Measurements from ENCODE around the gene GALNT18.

GALNT18 gene

GRCh38 chr11:11401960-11402535 lies 219.8 kb downstream of the GALNT18 start:
- no peak for DNase-seq

- no peak for DNase-seq
These were observed 221.1 kb downstream of the GALNT18 start for GRCh38 chr11:11400635-11401232.

DNA sequence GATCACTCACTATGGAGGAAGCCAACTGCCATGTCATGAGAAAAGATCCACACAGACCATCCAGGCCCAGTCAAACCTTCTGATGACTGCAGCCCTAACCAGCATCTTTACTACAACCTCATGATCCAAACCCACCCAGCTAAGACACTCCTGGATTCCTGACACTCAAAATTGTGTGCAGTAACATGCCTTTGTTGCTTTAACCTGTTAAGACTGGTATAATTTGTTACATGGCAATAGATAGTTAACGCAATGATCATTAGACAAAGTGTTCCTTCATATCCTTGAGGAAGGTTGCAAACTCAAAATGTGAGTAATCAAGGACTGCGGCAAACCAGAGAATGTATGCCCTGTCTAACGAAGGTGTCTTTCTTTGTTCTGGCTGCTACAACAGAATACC lies 221.7 kb downstream of the GALNT18 start:
- no peak for DNase-seq

DNA sequence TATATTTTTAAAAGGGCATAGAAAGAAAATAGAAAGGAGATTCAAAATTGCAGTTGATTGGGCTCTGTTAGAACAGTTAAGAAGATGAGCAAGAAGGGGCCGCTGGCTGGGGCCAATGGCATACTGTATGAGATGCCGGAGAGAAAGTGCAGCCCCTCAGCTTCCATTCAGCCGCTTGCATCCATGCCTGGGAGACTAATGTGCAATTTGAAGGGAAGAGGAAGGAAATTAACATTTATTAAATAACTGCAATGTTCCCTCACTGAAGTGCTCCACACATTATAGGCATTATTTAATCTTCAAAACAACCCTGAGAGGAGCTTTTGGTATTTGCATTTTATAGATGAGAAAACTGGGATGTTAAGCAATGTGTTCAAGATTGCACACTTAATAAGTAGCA lies 224.0 kb downstream of the GALNT18 start:
- DNase-seq, result no peak

DNA sequence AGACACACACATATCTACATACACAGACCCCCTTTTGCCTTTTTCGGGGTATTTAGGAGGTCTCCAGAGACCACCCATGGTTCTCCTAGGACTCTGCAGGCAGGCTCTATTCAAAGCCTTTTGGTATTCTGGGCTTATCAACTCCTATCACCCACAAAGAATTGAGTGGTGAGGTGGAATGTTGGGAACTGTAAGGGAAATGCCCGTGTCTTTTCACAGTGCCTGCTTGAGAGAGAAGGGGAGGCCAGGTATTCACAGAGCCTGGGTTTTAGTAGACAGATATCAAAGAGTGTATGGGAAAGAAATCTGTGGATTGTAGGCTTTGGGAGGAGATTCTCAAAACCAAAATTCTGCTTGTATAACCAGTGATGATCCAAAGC lies 224.8 kb downstream of the GALNT18 start:
- no peak for DNase-seq

GRCh38 chr11:11396301-11397035 lies 225.3 kb downstream of the GALNT18 start:
- DNase-seq, result peak; percentile 23 to 31

- DNase-seq, result no peak
These were observed 226.7 kb downstream of the GALNT18 start for GRCh38 chr11:11395126-11395525.

DNA sequence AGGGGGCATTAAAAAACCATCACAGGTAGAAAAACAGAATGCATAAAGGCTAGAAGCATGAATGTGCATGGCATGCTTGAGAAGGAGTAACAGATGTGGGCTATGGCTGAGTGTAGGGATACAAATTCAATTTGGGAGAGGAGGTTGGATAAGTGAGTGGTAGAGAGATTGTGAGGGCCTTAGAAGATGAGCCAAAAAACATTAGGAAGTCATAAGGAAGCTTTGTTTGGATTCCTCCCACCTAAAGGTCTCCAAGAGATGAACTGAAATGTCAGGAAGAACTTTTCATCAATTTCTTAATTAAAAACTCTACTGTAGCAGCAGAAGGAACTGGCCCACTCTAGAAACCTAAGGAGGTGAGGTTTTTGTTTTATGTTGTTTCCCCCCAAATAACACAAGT lies 227.6 kb downstream of the GALNT18 start:
- DNase-seq, result no peak

DNA sequence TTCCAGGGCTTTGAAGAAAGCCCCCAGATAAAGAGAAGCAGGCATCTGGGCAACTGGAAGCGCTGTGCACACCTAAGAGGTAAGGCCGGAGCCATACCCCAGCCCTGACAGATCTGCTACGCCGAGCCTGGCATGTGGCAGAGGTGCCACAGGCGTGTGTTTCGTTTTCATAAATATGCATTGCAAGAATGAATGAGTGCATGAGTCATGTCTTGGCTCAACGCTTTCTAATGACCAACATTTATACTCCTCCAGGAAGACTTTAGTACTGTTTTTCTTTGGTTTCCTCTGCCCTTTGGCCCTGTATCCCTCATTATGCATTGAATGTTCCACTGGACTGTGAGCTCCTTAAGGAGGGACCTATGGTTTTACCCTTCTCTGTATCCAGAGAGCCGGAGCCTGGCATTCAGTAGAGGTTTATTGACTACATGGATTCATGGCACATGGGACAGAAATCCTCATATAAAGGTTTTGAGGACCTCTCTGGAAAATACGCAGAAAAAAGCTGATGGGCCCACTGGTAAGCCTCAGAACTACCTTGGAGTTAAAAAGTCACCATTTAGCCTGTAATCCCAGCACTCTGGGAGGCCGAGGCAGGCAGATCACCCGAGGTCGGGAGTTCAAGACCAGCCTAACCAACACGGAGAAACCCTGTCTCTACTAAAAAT lies 229.9 kb downstream of the GALNT18 start:
- DNase-seq, result no peak

DNA sequence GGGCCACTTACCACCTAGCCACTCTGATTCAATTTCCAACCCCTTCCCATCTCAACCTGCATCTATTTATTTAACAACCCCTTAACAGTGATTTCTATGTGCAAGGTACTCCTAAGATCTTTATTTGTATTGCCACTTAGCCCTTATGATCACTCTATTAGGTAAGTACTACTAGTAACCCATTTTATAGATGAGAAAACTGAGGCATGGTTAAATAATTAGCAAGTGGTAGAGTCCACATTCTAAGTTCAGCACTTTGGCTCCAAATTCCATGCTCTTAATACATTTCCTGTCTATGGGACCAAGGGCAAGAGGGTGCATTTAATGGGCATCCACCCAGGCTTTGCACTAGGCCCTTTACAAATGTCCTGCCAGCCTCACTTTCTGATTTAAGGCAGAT lies 230.6 kb downstream of the GALNT18 start:
- no peak for DNase-seq

- DNase-seq, result no peak
These were observed 231.6 kb downstream of the GALNT18 start for GRCh38 chr11:11390068-11390771.

DNA sequence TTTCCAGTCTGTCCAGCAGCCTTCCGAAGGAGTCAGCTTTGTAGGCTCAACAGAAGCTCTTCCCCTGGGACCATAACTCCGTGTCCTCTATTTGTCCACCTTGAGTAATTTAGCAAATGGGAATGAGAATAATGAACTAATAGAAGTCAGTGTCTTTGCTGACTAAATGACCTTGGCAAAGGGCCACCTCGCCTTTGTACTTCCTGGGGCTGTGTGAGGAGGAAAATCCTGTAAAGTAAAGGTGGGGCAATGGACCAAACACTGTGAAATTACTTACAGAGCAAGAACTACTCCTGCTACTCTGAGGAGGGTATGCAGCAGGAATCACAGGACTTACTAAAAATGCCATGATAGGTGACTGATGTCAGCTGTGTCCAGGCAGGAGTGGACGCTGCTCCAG lies 232.6 kb downstream of the GALNT18 start:
- DNase-seq, result no peak

DNA sequence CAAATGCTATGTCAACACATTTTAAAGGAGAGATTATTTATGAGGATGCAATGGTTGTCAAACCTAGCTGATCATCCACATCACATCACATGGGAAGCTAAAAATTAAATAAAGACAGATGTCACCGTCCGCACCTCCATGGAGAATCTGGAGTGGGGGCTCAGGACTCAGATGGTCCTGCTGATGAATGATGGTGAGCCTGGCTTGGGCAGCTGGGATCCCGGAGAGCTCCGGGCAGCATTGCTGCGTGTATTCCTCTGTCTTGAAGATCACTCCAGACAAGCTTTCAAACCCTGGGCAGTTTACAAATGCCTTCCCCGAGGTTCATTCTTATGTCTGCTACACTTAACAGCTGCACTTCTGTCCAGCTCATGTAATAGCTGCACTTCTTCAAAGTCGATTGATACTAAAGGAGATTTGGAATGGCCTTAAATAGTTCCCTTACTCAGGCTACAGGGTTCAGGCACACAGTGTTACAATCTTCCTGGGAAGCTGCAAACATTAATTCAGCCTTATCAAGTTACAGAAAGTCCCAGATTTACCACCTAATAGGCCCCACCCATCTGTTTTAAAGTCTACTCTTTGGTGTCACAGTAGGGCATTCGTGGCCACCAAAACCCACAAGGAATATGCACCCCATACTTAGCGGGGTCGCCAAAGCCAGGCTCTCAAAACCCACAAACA lies 234.0 kb downstream of the GALNT18 start:
- DNase-seq, result no peak

DNA sequence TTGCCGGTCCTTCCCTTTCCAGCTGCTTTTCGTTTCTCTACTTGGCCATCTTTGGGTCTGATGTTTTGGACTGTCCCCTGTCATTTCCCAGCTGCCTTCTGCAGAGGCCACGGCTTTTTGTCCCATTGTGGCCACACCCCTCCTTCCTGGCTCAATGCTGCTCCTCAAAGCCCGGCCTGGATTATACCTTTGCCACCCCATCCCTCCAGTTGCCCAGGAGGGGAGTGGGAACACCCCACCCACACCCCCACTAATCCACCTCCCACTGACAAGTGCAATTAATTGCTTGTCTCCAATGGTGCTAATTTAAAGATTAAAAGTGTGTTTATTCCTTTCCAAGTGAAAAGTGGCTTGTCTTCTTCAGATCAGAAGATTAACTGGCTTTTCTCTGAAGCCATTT lies 234.6 kb downstream of the GALNT18 start:
- no peak for DNase-seq

- no peak for DNase-seq
These were observed 237.0 kb downstream of the GALNT18 start for GRCh38 chr11:11384829-11385228.

DNA sequence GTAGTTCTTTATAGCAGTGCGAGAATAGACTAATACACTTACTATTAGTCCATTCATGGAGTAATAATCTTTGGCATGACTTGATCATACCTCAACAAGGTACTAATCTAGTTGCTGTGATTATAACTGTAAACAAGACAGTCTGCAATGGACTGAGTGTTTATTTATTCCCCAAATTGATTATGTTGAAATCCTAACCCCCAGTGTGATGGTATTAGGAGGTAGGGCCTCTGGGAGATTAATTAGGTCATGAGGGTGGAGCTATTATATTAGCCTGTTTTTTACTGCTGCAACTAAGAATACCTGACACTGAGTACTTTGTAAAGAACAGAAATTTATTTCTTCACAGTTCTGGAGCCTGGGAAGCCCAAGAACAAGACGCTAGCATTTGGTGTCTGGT lies 237.8 kb downstream of the GALNT18 start:
- DNase-seq, result no peak

DNA sequence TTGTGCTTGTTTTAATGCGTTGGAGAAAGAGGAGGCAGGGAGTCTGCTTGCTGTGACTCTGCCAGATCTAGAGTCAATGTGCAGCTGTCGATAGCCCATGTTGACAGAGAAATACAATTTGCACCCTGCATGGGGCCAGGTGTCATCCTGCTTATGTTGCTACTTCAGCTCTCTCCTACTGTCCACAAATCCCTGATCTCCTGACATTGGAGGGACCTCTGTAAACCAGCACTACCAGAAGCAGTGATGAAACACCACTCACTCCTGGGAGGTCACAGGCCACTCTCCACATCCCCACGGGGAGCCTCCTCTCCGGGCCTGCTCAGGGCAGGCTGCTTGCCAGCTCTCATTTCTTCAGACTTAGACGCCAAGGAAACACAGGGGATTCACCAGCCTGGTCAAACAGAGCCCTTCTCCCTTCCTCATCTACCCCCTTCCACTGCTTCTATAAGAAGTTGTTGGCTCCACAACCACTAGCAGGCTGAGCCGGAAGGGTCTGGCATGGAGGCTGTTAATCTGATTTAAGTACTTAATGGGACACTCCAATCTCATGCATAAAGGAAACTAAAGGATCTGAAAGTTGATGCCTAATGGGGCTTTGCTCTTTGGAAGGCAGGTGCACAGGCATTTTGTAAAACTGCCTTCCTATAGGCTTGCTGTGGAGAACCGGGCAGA lies 238.8 kb downstream of the GALNT18 start:
- DNase-seq, result no peak

DNA sequence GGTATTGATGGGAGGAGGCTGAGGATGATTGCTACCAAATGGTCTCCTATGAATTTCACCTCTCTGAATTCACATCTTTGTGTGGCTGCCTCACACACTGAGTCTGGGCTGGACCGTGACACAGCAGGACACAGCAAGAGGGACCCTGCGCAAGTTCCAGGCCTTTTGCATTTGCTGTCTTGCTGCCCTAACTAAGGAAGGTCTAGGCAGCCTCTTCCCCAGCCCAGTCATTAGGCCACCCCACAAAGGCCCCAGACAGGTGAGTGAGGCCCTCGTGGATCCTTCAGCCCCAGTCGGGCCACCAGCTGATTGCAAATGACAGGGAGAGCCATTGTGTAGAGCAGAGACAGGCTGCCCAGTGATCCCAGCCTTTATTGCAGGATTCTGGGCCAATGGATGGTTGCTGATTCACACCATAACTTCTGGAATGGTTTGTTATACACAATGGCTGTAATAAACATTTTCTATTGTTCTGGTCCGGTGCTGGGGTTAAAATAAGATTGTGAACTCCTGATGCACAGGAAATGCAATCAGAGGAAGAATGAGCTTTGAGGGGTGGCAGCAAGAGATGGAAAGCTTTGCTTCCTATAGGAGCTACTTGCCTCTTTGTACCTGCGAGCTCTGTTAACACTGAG lies 240.2 kb downstream of the GALNT18 start:
- no peak for DNase-seq

DNA sequence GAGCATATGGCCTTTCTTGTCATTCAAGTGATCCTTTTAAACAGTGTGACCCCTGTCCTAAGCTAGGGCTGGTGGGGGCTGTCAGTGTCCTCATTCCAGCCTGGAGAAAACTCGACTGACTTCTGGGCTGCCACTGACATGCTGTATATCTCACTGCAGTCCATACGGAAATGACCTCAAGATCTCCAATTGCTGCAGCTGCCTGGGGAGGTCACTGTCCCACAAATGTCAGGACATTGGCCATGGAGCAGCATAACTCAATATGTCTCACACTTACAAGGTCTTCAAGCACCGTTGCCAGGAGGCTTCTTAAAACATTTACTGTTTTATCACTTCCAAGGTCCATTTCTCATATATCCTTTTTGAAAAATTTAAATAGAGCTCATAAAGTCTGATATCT lies 240.9 kb downstream of the GALNT18 start:
- no peak for DNase-seq

- DNase-seq, result no peak
These were observed 241.5 kb downstream of the GALNT18 start for GRCh38 chr11:11380340-11380739.

DNA sequence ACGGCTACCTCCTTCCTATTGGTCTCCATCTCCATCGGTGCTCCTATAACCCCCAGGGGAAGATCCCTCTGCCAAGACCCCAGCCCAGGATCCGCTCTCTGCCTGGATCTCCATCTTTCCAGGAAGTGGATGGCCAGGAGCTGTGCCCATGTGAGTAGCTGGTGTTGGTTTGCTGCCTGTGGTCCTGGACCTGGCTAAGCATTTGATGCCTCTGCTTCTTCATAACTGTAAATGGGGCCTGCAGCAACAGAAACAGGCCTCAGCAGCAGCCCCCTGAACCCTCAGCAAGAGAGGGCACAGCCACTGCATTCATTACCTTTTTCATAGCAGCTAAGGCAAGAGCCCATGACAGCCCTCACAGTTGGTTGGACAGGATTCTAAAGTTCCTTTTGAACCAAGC lies 242.1 kb downstream of the GALNT18 start:
- no peak for DNase-seq

All from inflammatory macrophage treated with lipopolysaccharide for 1 hour (primary cell).